Adipose tissue (tissue), 3 donors: ENCODE measurements around the gene TGFBI. TPM values are rescaled to one million over a fixed set of nuclear protein-coding genes. Genes with fewer than 3 reads are reported as not detected.

Experiments
- H3K27ac ChIP-seq: one replicate; pipeline ENCODE4 v1.5.1; 2013; ENCODE audit warnings: low read depth, low read length
- WGBS, 3 donors: extraction: QIAGEN DNeasy Blood & Tissue Kit; methylation state at CpG; one replicate each; pipeline ENCODE4 v1.1.7; 2013; 5-methylcytosine and 5-hydroxymethylcytosine counted together
- polyA plus RNA-seq, 3 donors: library from polyadenylated mRNA; stranded (reverse); fragments of 200-250 nt; gene quantifications; one replicate each; pipeline ENCODE4 v1.2.3, GENCODE V29; 2013
- donor health status: healthy with polysubstance abuse.
- donor health status: Bipolar disorder and iron deficiency.
- donor health status: healthy.

TGFBI gene
- polyA plus RNA-seq, 3 donors, result 10.9 to 103 (median 62.2) TPM

DNA sequence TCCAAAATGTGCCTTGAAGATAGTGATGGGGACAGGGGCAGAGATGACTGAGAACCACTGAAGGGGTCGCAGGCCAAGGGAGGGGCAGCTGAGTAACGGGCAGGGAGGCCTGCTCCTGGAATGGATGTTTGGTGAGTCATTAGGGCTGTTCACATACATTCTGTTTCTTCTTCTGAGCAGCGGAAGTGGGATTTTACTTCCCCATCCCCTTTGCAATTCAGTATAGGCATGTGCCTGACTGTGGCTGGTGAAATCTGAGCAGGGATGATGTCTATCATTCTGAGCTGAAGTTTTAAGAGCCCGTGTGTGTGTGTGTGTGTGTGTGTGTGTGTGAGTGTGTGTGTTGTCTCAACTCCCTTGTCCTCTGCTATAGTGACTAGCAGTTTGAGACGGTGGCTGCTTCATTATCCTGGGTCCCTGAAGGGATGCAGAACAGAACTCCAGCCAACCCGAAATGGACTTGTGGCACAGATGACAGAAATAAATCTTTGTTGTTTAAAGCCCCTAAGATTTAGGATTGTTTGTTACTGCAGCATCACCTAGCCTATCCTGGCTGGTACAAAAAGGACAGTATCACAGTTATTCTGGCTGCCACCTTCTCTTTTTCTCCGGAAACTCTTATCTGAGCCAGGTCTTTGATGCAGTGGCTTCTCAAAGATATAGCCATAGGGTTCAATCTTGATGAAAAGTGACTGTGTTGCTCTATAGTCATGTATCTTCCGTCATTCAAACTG is 29.2 kb upstream of the TGFBI start:
- 64 to 67% (median 66%) methylated on average over 8 of the region's 8 CpGs for WGBS, 3 donors
- no peak overlapping the region for H3K27ac ChIP-seq

DNA sequence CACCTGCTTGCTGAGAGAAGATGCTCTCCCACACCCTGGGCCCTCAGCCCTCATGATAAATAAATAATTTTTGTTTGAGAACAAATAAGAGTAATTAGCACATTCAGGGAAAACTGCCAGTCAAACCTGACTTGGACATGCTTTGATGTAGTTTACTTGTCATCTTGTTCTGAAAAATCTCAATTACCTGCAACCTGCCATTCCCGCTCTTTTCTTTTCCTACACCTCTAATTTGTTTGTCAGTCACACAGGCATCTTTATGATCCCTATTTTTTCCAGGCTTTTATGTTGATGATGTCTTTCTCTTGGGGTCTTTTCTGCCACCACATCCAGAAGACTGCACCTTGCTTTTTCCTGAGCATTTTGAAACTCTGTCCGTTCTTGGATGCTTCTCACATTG is 28.6 kb upstream of the TGFBI start:
- no peak overlapping the region for H3K27ac ChIP-seq
- WGBS, 3 donors, result 77 to 96% (median 82%) methylated on average over 2 of the region's 2 CpGs

DNA sequence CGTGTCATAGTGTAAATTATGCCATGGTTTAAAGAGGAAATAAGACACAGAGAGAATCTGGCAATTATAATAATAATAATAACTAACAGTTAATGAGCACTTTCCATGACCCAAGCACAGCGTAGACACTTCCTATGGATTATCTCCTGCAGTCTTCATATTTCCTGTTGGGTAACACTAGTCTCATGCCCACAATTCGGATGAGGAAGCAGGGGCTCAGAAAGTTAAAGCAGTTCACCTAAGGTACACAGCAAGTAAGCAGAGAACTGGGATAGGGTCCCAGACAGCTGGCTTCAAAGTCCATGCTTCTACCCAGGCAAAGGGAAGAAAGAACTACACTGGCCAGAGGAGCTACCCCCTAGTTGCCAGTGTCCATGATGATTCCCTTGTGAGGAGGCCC is 27.9 kb upstream of the TGFBI start:
- no peak overlapping the region for H3K27ac ChIP-seq
- 62 to 79% (median 70%) methylated on average over 3 of the region's 3 CpGs for WGBS, 3 donors

DNA sequence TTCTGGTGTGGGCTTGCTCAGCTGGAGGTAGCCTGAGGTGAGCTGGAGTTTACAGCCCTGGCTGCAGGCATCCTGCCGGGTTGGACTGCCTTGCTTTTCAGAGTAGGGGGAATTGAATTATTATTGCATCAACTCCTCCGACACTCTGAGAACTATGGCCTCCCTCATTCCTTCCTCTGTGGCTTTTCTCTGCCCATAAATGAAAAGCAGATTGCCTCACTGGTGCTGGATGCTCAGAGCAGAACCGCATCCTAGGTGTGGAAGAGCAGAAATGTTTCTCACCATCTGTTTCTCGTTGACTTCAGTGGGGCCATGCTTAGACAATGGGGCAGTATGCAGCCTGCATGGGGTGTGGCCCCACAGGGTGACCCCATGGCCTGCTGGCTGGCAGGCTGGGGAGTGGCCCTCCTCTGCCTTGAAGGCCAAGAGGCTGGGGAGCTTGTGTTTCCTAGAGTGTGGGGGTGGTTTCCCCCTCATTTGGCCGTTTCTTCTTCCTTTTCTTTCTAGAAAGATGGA is 27.3 kb upstream of the TGFBI start:
- H3K27ac ChIP-seq, result no peak overlapping the region
- WGBS, 3 donors, result 25 to 61% (median 32%) methylated on average over 5 of the region's 5 CpGs

DNA sequence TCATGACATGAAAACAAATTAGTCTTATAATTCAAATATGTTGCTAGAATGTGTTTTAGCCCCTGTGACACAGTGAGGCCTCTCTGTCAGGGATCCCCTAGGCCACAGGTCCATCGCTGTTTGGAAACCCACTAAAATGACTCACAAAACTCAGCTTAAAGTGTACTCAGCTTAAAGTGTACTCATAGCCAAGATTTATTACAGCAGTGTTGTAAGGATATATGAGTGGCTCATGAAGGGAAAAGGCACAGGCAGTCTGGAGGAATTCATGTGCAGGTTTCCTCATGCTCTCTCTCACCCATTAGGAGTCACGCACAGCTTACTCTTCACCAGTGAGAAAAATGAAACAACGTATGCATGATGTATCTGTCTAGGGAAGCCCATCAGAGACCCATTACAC is 24.4 kb upstream of the TGFBI start:
- H3K27ac ChIP-seq, result no peak overlapping the region
- WGBS, 3 donors, result 93 to 96% (median 95%) methylated on average over 3 of the region's 3 CpGs

DNA sequence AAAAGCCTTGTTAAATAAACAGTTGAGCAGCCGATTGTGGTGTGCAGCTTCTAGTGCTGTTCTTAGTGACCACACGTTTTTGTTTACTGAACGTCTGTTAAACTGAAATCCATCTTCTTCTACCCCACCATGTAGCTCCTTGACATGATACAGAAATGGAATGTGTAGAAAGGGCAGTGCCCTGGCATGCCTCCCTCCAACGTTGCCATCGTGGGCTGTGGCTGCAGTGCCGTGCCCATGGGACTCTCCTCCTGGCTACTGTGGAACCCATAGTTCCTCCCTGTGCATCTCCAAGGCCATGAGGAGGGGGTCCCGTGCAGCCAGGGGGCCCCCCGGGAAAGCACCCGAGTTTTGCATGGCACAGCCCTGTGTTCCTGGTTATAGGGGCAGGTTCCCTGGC is 23.3 kb upstream of the TGFBI start:
- WGBS, 3 donors, result 55 to 87% (median 76%) methylated on average over 9 of the region's 9 CpGs
- no peak overlapping the region for H3K27ac ChIP-seq

DNA sequence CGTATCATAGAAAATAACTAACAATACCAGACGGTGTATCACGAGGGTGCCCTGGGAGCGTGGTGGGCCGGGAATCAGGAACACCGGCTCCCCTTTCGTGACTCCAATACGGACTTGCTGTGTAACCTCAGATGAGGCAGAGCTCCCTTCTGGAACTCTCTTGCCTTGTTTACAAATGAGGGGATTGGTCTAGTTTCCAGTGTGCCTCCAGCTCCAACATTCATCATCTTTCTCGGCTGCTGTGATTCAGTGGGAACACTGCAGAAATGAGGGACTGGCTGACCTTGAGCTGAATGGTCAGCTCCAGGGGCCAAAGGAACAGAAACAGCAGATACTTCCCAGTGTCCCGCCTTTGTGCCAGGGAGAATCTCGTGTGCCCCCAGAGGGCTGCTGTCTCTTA is 22.6 kb upstream of the TGFBI start:
- WGBS, 3 donors, result 67 to 80% (median 71%) methylated on average over 11 of the region's 11 CpGs
- no peak overlapping the region for H3K27ac ChIP-seq

DNA sequence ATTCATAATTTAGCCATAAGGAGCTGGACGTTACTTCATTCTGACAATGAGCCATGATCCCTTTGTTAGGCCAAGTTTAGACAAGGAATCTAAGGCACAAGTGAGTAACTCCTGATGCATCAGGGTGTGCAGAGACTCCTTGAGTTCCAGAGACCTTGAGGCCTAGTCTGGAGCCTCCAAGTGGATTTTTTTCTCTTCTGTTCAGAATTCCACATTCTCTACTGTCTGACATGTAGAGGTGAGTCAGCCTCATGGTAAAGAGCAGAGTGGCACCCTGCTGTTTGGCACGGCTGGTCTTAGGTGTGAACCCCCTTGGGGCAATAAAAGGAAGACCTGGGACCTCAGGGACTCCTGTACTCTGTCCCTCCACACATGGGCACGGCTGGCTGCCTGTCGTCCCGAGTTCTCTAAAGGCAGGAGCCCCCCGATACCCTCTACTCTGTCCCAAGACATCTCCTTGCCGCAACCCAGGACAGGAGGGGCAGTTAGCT is 22.0 kb upstream of the TGFBI start:
- no peak overlapping the region for H3K27ac ChIP-seq
- 86 to 89% (median 88%) methylated on average over 7 of the region's 7 CpGs for WGBS, 3 donors

DNA sequence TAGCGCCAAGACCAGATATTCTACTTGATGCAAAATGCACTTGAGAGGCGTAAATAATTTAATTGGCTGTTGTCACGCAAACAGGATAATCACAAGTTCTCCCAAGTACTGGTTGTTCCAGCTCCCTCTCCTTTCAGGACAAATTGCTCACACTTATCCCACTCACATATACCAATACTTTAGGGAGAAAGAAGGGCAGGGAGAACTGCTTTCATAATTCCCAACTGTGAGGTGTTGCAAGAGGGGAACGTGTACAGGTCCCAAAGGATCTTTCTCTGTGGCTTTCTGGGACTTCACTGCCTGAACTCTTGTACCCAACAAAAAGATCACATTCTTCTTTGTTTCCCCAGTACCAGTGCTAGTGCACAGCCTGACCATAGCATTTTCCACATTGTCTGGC is 21.5 kb upstream of the TGFBI start:
- no peak overlapping the region for H3K27ac ChIP-seq

DNA sequence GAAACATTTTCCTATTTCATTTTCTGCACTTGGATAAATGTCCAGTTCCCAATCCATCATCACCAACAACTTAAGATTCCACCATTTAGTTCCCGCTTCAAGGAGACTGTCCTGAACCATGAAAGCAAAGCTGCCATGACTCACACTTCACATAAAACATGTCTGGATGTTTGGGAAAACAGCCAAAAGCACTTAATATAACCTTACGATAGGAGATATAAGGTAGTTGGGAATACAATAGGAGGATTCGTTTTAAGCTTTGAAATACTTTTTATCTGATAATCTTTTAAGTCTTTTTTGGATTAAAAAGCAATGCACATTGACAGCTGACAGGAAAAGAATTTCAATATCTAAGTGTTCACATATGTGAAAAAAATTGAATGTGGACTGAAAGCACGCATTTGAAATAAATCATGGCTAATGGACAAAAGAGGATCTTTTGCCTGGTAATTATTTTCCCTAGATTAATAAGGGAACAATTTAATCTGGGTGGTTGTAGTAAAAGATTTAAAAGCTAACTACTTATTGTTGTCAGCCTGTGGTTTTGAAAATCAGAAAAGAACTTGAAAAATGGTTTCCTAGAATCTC is 17.3 kb upstream of the TGFBI start:
- no peak overlapping the region for H3K27ac ChIP-seq
- WGBS, 3 donors, result 35 to 55% (median 38%) methylated on average over 4 of the region's 4 CpGs

More for the DNA sequence above, 21.5 kb upstream of the TGFBI start:
- WGBS, 3 donors, result 73 to 88% (median 79%) methylated on average over 4 of the region's 4 CpGs

DNA sequence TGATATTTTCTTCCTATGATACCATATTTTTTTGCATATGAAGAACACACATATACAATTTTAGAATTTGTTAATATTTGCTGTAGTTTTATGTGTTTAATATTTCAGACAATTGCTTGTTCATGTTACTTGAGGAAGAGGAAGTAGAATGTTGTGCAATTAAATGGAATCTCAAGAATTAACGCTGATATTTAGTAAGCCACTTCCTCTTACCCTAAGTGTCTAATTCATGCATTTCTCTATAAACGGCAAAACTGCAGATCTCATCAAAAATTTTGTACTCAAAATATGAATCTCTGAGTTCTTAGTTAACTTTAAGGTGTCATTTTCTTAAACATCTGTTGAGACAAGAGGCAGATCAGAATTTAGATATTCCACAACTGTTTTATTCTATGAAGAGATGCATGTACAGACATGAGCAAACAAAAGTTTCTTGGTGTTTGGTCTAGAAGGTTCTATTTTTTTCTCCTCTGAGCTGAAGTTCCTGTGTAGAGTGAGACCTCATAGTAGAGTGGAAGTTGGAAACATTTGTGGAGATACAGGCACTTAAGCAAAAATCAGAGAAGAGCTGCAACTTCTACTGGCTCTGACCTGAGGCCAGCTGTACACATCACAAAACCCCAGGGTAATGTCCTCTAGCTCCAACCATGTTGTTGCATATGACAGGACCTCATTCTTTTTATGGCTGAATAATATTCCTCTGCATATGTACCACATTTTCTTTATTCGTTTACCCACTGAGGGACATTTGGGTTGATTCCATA is 16.6 kb upstream of the TGFBI start:
- 4 to 25% (median 18%) methylated on average over 3 of the region's 3 CpGs for WGBS, 3 donors
- H3K27ac ChIP-seq, result no peak overlapping the region

DNA sequence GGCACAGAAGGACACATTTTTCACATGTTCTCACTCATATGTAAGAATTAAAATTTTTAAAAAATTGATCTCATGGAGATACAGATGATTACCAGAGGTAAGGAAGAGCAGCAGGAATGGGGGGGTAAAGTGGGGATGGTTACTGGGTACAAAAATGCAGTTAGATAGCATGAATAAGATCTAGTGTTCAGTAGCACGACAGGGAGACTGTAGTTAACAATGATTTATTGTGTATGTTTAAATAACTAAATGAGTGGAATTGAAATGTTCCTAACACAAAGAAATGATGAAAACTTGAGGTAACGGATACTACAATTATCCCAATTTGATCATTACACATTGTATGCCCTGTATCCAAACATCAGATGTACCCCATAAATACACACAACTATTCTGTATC is 15.2 kb upstream of the TGFBI start:
- WGBS, 3 donors, result 64 to 80% (median 69%) methylated on average over 2 of the region's 2 CpGs
- no peak overlapping the region for H3K27ac ChIP-seq

DNA sequence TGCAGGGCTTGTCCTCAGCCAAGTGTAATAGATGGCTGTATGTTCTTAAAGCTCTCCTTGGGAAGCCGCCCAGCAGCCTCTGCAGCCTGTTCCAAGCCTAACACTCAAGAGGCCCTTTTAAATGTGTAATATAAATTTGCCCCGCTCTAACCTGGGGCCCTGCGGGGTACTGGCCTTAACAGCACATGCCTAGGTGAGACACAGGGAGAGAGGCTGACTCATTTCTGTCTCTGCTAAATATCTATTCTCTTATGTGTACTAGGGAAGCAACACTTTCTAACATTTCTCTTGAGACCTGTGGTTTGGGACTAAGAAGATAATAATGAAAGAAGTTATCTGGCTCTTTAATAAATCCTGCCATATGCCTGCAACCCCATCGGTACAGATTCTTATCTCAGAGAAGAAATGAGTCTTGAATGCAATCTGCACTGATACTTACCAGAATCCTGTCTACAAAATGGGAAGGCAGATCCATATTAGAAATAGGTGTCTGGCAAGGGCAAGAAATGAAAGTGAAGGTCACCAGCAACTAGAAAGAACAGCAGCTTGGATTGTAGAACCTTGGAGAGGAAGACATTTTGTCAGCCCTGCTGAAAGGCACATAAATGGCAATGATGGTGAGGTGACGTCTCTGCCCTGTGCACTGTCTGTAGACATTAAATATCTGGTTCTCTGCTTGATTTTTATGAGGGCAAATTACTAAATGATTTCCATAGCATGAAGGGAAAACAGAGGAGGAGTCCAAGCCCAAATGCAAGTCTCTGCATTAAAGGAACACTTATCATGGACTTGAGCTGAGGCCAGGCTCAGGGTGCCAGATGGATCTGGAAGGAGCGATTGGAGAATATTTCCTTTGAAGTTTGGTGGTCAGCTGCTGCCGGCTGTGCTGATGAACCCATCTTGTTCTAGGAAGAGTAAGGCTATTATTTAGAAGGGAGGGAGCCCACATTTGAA is 14.5 kb upstream of the TGFBI start:
- 58 to 80% (median 74%) methylated on average over 7 of the region's 7 CpGs for WGBS, 3 donors
- H3K27ac ChIP-seq, result no peak overlapping the region

DNA sequence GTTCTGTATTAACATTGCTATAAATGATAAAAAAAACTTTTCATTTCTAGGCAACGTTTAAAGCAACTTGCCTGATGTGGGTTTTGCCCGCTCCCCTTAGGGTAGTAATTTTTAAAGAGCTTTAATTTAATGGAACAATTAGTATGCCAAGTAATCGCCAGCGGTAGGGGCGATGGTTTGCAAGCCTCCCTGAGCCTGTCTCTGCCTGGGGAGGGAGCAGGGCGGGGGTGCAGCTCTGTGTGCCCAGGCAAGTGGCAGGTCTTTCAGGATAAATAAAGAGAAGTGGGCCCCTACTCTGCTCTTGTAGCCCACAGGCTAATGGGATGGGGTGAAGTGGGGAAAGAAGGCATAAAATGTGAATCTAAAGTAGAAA is 13.8 kb upstream of the TGFBI start:
- 85 to 96% (median 86%) methylated on average over 6 of the region's 6 CpGs for WGBS, 3 donors
- H3K27ac ChIP-seq, result no peak overlapping the region

DNA sequence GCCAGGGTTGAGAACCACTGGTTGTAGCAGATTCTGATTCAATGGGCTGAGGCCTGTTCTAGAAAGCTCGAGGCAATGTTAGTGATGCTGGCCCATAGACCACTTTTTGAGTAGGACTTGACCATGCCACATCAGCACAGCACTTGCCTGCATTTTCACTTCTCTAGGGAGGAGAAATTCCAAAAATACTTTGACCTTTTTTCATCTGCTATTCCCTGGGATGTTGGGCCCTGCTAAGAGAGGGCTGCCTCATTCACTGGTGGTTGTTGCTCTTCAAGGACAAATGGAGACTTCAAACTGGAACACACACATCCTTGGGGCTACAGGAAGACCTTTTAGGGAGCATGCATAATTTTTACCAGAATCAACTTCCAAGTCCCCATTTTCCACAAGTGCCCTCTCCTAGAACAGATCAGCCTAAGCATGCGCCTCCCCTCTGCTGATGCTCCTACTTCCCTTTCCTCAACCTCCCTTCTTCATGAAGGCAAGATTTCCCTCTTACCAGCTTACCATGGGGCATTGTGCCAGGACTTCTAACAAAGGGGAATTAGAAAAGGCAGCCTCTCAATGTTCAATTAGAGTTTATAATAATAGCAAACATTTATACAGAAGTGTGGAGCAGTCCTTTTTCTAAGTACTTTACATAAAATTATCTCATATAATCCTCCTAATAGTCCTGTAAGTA is 12.7 kb upstream of the TGFBI start:
- WGBS, 3 donors, result 83 to 96% (median 91%) methylated on average over 2 of the region's 2 CpGs

DNA sequence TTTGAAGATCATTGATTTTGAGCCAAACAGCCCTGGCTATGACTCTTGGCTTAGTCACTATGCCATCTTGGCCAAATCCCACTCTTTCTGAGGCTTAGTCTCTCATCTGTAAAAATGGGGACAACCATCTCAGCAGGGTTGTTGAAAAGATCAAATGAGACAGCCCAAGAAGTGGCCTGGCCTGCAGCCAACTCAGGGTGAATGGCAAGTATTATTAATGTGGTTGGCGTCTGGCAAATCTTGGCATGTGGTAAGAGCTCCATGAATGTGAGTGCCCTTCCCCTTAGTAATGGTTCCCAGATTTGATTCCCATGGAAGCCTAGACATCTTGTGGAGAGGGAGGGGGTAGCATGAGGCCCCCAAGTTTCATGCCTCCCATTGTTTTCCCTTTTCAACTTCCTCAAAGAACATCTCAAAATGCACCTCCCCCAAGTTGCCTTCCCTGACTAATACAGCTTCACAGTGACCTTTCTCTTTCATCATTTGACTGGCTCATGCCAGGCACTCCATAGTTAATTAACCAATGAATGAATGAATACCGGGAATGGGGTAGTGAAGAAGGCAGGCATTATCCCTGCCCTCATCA is 11.8 kb upstream of the TGFBI start:
- 64 to 66% (median 66%) methylated on average over 2 of the region's 2 CpGs for WGBS, 3 donors
- H3K27ac ChIP-seq, result no peak overlapping the region

More for the DNA sequence above, 12.7 kb upstream of the TGFBI start:
- H3K27ac ChIP-seq, result no peak overlapping the region
